ENCODE measurements around the gene SUPT3H. TPM values are rescaled to one million over a fixed set of nuclear protein-coding genes. Genes with fewer than 3 reads are reported as not detected.

The SUPT3H gene
- total and polyA plus RNA-seq, 2 experiments from 2014 or later, result 12.4 to 19.4 TPM

DNA sequence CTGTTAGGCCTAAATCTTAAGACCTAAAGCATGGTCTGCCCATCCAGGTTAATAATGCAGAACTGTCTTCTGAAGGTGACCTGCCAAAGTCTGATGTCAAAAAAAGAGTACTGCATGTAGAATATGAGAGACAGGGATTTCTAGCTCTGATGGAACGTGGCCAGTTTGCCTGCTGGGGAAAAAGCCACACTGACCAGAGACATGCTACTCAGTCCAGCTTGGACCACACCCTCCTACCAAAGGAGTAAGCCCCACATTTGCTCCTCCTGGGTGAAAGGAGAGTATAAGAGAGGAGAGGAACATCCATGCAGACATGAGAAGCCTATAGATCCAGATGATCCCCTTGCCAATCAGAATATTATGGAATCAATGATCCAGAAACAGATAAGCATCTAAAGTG lies 279.5 kb downstream of the SUPT3H start:
- TF ChIP-seq, protein P1, sequence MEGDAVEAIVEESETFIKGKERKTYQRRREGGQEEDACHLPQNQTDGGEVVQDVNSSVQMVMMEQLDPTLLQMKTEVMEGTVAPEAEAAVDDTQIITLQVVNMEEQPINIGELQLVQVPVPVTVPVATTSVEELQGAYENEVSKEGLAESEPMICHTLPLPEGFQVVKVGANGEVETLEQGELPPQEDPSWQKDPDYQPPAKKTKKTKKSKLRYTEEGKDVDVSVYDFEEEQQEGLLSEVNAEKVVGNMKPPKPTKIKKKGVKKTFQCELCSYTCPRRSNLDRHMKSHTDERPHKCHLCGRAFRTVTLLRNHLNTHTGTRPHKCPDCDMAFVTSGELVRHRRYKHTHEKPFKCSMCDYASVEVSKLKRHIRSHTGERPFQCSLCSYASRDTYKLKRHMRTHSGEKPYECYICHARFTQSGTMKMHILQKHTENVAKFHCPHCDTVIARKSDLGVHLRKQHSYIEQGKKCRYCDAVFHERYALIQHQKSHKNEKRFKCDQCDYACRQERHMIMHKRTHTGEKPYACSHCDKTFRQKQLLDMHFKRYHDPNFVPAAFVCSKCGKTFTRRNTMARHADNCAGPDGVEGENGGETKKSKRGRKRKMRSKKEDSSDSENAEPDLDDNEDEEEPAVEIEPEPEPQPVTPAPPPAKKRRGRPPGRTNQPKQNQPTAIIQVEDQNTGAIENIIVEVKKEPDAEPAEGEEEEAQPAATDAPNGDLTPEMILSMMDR (IDR thresholded peaks at IDR 0.05; ENCODE audit: low read depth, low read length), result no peak
- no peak overlapping the region for H3K4me3 ChIP-seq

DNA sequence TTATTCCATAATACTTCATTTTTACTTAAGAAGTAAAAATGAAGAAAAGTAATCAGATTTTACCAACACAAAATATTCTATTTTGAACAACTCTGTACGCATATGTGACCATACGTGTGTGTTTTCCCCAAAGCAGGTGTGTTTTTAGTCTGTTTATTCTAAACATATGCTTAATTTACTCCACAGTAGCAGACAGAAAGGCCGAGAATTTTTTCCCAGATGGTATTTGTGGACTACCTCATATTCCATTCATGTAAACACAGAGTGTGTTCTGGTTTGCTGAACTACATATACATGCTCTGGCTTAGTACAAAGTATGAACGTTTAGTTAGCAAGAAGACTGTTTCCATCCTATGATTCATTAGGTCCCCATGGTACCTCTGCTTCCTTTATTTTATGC lies 282.9 kb downstream of the SUPT3H start:
- TF ChIP-seq, protein P1 (IDR thresholded peaks at IDR 0.05; ENCODE audit: low read depth, low read length), result no peak
- Histone ChIP-seq H3K27me3 (no peaks in the 10 kb centered on the region), H3K9me3 (ENCODE audit: low read depth) (no peaks in the 10 kb centered on the region), H3K4me3 (no peak overlapping the region), H3K36me3 (no peaks in the 10 kb centered on the region), H3K27ac (no peak overlapping the region), H3K4me1 (ENCODE audit: low read depth) (peaks cover 7% of the 10 kb centered on the region)
- no peak for DNase-seq (ENCODE audit: low read depth in 1 of 2, low spot score in 1 of 2)

More for the DNA sequence above, 279.5 kb downstream of the SUPT3H start:
- H3K27ac ChIP-seq, result no peak overlapping the region
- DNase-seq (ENCODE audit: low read depth in 1 of 2, low spot score in 1 of 2), result no peak
- peaks cover 7% of the 10 kb centered on the region for H3K4me1 ChIP-seq (ENCODE audit: low read depth)
- H3K27me3 ChIP-seq, result no peaks in the 10 kb centered on the region
- H3K36me3 ChIP-seq, result no peaks in the 10 kb centered on the region
- H3K9me3 ChIP-seq (ENCODE audit: low read depth), result no peaks in the 10 kb centered on the region

DNA sequence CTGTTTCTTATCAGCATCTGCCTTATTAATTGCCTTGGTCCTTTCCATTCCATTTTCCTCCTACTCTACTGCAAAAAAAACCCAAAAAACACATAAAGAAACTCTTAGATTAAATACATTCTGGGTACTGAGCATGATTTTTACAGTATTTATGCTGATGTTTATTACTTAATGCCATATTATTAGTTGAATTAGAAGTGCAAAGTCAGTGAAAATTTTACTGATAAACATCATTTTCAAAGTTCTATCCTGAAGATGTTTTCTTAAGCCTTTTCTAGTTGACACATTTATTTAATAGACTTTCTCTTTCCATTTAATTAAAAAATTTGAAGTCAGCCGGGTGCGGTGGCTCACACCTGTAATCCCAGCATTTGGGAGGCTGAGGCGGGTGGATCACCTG lies 285.6 kb downstream of the SUPT3H start:
- no peak for DNase-seq (ENCODE audit: low read depth in 1 of 2, low spot score in 1 of 2)
- H3K27me3 ChIP-seq, result no peaks in the 10 kb centered on the region
- no peaks in the 10 kb centered on the region for H3K36me3 ChIP-seq
- TF ChIP-seq, protein P1 (IDR thresholded peaks at IDR 0.05; ENCODE audit: low read depth, low read length), result no peak
- H3K9me3 ChIP-seq (ENCODE audit: low read depth), result no peaks in the 10 kb centered on the region
- no peak overlapping the region for H3K4me3 ChIP-seq
- no peak overlapping the region for H3K27ac ChIP-seq
- peaks cover 7% of the 10 kb centered on the region for H3K4me1 ChIP-seq (ENCODE audit: low read depth)

DNA sequence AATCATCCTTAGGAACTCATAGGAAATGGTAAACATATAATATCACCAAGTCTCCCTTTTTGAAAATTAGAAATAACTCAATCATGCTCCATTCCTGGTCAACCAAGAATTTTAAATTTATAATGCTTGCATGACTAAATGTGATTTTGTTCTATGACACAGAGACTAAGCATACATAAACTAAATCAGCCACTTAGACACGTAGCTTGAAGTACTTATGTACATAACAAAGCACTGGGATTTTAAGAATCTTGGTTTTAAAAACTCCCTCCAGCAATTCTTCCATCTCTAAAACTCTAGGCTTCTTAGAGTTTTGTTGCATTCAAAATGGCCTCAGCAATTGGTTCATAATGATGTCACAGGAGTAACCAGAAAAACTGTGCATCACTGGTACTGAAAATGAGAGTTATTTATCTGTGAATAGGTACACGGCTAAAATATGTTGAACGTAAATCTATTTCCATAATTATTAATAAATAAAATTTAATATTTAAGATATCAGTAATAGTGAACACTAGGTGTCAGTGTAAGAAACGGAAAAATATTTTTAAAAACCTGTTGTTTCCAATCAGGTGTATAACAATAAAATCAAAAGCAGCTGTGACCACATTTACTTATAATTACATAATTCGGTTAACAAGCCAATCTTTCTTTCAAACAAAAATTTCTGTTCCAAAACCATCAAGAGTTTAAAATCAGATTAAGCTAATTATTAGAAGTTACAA lies 291.2 kb downstream of the SUPT3H start:
- Histone ChIP-seq H3K27ac (no peak overlapping the region), H3K4me1 (ENCODE audit: low read depth) (peaks cover 4% of the 10 kb centered on the region), H3K27me3 (no peaks in the 10 kb centered on the region), H3K36me3 (no peaks in the 10 kb centered on the region), H3K9me3 (ENCODE audit: low read depth) (no peaks in the 10 kb centered on the region), H3K4me3 (no peak overlapping the region)
- TF ChIP-seq, protein P1 (IDR thresholded peaks at IDR 0.05; ENCODE audit: low read depth, low read length), result no peak
- peak in 1 of 2 donors; percentile 11 for DNase-seq (ENCODE audit: low read depth in 1 of 2, low spot score in 1 of 2)

DNA sequence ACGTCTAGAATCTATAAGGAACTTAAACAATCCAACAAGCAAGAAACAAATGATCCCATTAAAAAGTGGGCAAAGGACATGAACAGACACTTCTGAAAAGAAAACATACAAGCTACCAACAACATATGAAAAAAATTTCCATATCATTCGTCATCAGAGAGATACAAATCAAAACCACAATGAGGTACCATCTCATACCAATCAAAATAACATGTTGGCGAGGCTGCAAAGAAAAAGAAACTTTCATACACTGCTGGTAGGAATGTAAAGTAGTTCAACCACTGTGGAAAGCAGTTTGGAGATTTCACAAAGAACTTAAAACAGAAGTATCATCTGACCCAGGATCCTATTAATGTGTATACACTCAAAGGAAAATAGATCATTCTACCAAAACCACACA lies 293.5 kb downstream of the SUPT3H start:
- Histone ChIP-seq H3K9me3 (ENCODE audit: low read depth) (no peaks in the 10 kb centered on the region), H3K27ac (no peak overlapping the region), H3K4me1 (ENCODE audit: low read depth) (peaks cover under 1% of the 10 kb centered on the region), H3K4me3 (no peak overlapping the region), H3K36me3 (no peaks in the 10 kb centered on the region), H3K27me3 (no peaks in the 10 kb centered on the region)
- TF ChIP-seq, protein P1 (IDR thresholded peaks at IDR 0.05; ENCODE audit: low read depth, low read length), result no peak
- no peak for DNase-seq (ENCODE audit: low read depth in 1 of 2, low spot score in 1 of 2)
